GM12878 (cell line): ENCODE data around the gene PRRX1. TPM values are rescaled to one million over a fixed set of nuclear protein-coding genes. Genes with fewer than 3 reads are reported as not detected.

ENCODE experiments used
- ATAC-seq: fragments of 200-7000 bp; cut with Tn5 transposase; 3 replicates; pipeline ENCODE4 v1.9.1; 2020; ENCODE audit warnings: mild to moderate bottlenecking, moderate library complexity
- BruUV-seq: library from RNA; stranded (reverse); fragments of 400-500 nt; replicated peaks from 2 replicates; lab custom pipeline; 2021; lab: Mats Ljungman, UMichigan
- CTCF ChIA-PET: fragments of 300-600 bp; sonication (Branson Sonifier 250); formaldehyde crosslinking; extraction: SDS; loops from one replicate; lab custom pipeline; 2021; ENCODE audit warnings: inconsistent platforms; lab: Yijun Ruan, JAX
- POLR2A ChIA-PET: fragments of 350-600 bp; formaldehyde crosslinking; extraction: SDS; loops from one replicate; lab custom pipeline; 2021; ENCODE audit warnings: inconsistent platforms; lab: Charles Lee
- RAD21 ChIA-PET: fragments of 300-600 bp; sonication (Branson Sonifier 250); formaldehyde crosslinking; loops from one replicate; lab custom pipeline; 2023; ENCODE audit warnings: antibody characterized with exemption; ENCODE audit not compliant: unreplicated experiment; lab: Charles Lee
- SMC1A ChIA-PET: fragments of 300-600 bp; sonication (Branson Sonifier 250); formaldehyde crosslinking; loops from one replicate; lab custom pipeline; 2023; ENCODE audit not compliant: unreplicated experiment, uncharacterized antibody; lab: Charles Lee
- DNase-seq: peaks from one replicate; pipeline ENCODE4 v3.0.0-alpha.2; 2011; ENCODE audit warnings: low read depth, low spot score
- FAIRE-seq: peaks from 3 replicates; lab custom pipeline; 2011; peaks lifted over from hg19 to GRCh38; lab: Jason Lieb, UNC
- H2AFZ ChIP-seq: 2 replicates; pipeline ENCODE4 v1.6.0; 2011; ENCODE audit warnings: low read depth, low read length, control low read depth; ENCODE audit not compliant: control insufficient read depth
- H3K27ac ChIP-seq: 2 replicates; pipeline ENCODE4 v1.5.1; 2011; ENCODE audit warnings: control low read depth; ENCODE audit not compliant: control insufficient read depth, insufficient read depth
- H3K27me3 ChIP-seq, 2 experiments: replicated peaks in 1 of 2; 2 replicates each; pipeline versions ENCODE4 v1.6.0 to v1.6.1; 2011; ENCODE audit warnings: low read length in 1 of 2; ENCODE audit not compliant: control insufficient read depth in 2 of 2, insufficient read depth in 2 of 2
- H3K36me3 ChIP-seq, 2 experiments: 2 replicates each; pipeline ENCODE4 v1.5.1; 2011; ENCODE audit warnings: low read length in 1 of 2; ENCODE audit not compliant: control insufficient read depth in 2 of 2, insufficient read depth in 2 of 2
- H3K4me1 ChIP-seq: 2 replicates; pipeline ENCODE4 v1.6.1; 2011; ENCODE audit warnings: mild to moderate bottlenecking, low read length, moderate library complexity, mixed read lengths; ENCODE audit not compliant: control insufficient read depth, insufficient read depth
- H3K4me2 ChIP-seq: 2 replicates; pipeline ENCODE4 v1.6.0; 2011; ENCODE audit warnings: control low read depth; ENCODE audit not compliant: control insufficient read depth, insufficient read depth
- H3K4me3 ChIP-seq: fragments of 200-600 bp; sonication (generic); 2 replicates; pipeline ENCODE4 v1.5.1; 2016
- H3K79me2 ChIP-seq: 2 replicates; pipeline ENCODE4 v1.6.0; 2011; ENCODE audit warnings: low read length; ENCODE audit not compliant: control insufficient read depth, insufficient read depth
- H3K9ac ChIP-seq: 2 replicates; pipeline ENCODE4 v1.8.0; 2011; ENCODE audit warnings: low read length, control low read depth, mixed read lengths; ENCODE audit not compliant: control insufficient read depth, insufficient read depth
- H3K9me3 ChIP-seq: replicated peaks from 3 replicates; pipeline ENCODE4 v1.5.1; 2011; ENCODE audit warnings: mild to moderate bottlenecking, low read length; ENCODE audit not compliant: control insufficient read depth, insufficient read depth
- H4K20me1 ChIP-seq: 2 replicates; pipeline ENCODE4 v1.6.0; 2011; ENCODE audit not compliant: control insufficient read depth, insufficient read depth
- ATF7 ChIP-seq: fragments of 450-650 bp; IDR thresholded peaks from 2 replicates; pipeline ENCODE4 v1.6.1; 2016; ENCODE audit warnings: low read depth, mild to moderate bottlenecking
- CBFB ChIP-seq: IDR thresholded peaks from 2 replicates; pipeline ENCODE4 v1.6.1; 2016; ENCODE audit warnings: antibody characterized with exemption, low read depth
- FOXK2 ChIP-seq: fragments of 450-650 bp; IDR thresholded peaks from 2 replicates; pipeline ENCODE4 v1.6.1; 2017; ENCODE audit warnings: mild to moderate bottlenecking, moderate library complexity
- IRF4 ChIP-seq: IDR thresholded peaks from 2 replicates; pipeline ENCODE4 v1.6.1; 2011; ENCODE audit warnings: low read depth, low read length
- LARP7 ChIP-seq: fragments of 450-650 bp; IDR thresholded peaks from 2 replicates; pipeline ENCODE4 v1.6.1; 2017; ENCODE audit warnings: mild to moderate bottlenecking
- NFIC ChIP-seq: IDR thresholded peaks from 2 replicates; pipeline ENCODE4 v1.6.1; 2012; ENCODE audit warnings: low read depth, mild to moderate bottlenecking, inconsistent platforms, low read length, moderate library complexity
- NR2F1 ChIP-seq: fragments of 450-650 bp; conservative IDR thresholded peaks from 2 replicates; pipeline ENCODE4 v1.6.1; 2017; ENCODE audit warnings: mild to moderate bottlenecking
- PAX8 ChIP-seq: fragments of 450-650 bp; IDR thresholded peaks from 2 replicates; pipeline ENCODE4 v1.6.1; 2017; ENCODE audit warnings: mild to moderate bottlenecking, moderate library complexity
- STAT1 ChIP-seq: fragments of 450-650 bp; conservative IDR thresholded peaks from 2 replicates; pipeline ENCODE4 v1.6.1; 2014; ENCODE audit warnings: antibody characterized with exemption, mild to moderate bottlenecking
- SUPT20H ChIP-seq: IDR thresholded peaks from 2 replicates; pipeline ENCODE4 v1.6.1; 2011; ENCODE audit warnings: low read depth, mild to moderate bottlenecking, low read length, moderate library complexity, borderline replicate concordance; ENCODE audit not compliant: control insufficient read depth
- ZNF207 ChIP-seq: fragments of 450-650 bp; IDR thresholded peaks from 2 replicates; pipeline ENCODE4 v1.6.1; 2014; ENCODE audit warnings: antibody characterized with exemption, mild to moderate bottlenecking, borderline replicate concordance
- ZZZ3 ChIP-seq: IDR thresholded peaks from 2 replicates; pipeline ENCODE4 v1.6.1; 2011; ENCODE audit warnings: low read depth; ENCODE audit not compliant: control insufficient read depth, insufficient read length
- WGBS: methylation state at CpG from one replicate; pipeline ENCODE4 v1.1.6; 2016; ENCODE audit warnings: low lambda C conversion rate; ENCODE audit not compliant: insufficient replicate concordance, insufficient coverage; ENCODE audit errors: missing lambda C conversion rate; 5-methylcytosine and 5-hydroxymethylcytosine counted together
- in situ Hi-C: fragments of 300-500 bp; cut with MboI; formaldehyde crosslinking; loops from 9 replicates; pipeline ENCODE4 v1.14.3; 2018; ENCODE audit warnings: mixed read lengths
- intact Hi-C: fragments of 100-400 bp; cut with micrococcal nuclease; formaldehyde crosslinking; loops from one replicate; pipeline ENCODE4 v1.14.2; 2022; ENCODE audit not compliant: unreplicated experiment
- polyA plus RNA-seq, 11 experiments: library from polyadenylated mRNA; depleted of rRNA in 4 of 11; unstranded in 6 of 11; stranded (reverse) in 5 of 11; fragments of >200 nt; fragmentation: Nextera tagmentation in 4 of 11; fragmentation: Illumina TruSeq in 1 of 11; extraction: Ambion mirVana in 4 of 11; extraction: Trizol in 1 of 11; gene quantifications; 1 replicate in 1 of 11; 2 replicates in 10 of 11; pipeline versions ENCODE4 v1.2.1 to v1.2.3, GENCODE V29; 2011 to 2016; ENCODE audit warnings: inconsistent platforms in 2 of 11, missing spikeins in 2 of 11, low read depth in 1 of 11
- total RNA-seq, 4 experiments: library from RNA; depleted of rRNA in 3 of 4; stranded (reverse); fragments of >200 nt in 3 of 4; fragmentation: Illumina TruSeq in 1 of 4; extraction: Trizol in 1 of 4; gene quantifications; 2 replicates each; pipeline versions ENCODE4 v1.2.1 to v1.2.3, GENCODE V29; 2013 to 2021
- TF ChIP-seq, protein P1 (sequence below): IDR thresholded peaks from 2 replicates; pipeline ENCODE4 v1.6.1; 2011; ENCODE audit warnings: borderline replicate concordance, low read depth, mild to moderate bottlenecking, moderate library complexity, low read length; ENCODE audit not compliant: insufficient read depth, poor library complexity, severe bottlenecking
- TF ChIP-seq, protein P2 (sequence below), 3 experiments: IDR thresholded peaks in 2 of 3; conservative IDR thresholded peaks in 1 of 3; 2 replicates each; pipeline ENCODE4 v1.5.1; 2011; ENCODE audit warnings: low read depth in 3 of 3, low read length in 3 of 3, mild to moderate bottlenecking in 3 of 3, control low read depth in 2 of 3, moderate library complexity in 2 of 3, inconsistent platforms in 1 of 3, mixed read lengths in 1 of 3; ENCODE audit not compliant: control insufficient read depth in 2 of 3, insufficient read depth in 1 of 3; ENCODE audit errors: extremely low read depth in 1 of 3

Gene PRRX1
- total and polyA plus RNA-seq, 10 of the 15 experiments (the other 5 are each of a cell fraction or from before 2014, with no cell fraction given), result 0.42 to 64.6 (median 1.5) TPM

DNA sequence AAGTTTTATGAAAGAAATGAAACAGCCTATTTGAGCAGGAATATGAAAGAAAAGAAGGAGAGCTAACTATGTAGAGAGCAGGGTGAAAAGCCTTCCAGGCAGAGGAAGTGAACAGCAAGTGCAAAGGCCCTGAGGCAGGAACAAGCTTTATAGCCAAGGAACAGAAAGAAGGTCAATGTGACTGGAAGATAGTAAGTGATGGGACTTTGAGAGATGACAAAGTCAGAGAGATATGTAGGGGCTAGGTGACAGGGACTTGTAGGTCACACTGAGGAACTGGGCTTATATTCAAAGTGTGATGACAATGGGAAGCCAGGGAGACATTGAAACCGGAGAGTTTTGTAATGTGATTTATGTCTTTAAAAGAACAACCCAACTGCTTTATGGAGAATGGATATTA lies 18.9 kb downstream of the PRRX1 start:
- Histone ChIP-seq H3K79me2 (no peaks in the 10 kb centered on the region), H2AFZ (no peak overlapping the region), H4K20me1 (no peaks in the 10 kb centered on the region), H3K4me1 (no peaks in the 10 kb centered on the region), H3K36me3 (no peaks in the 10 kb centered on the region), H3K4me2 (no peak overlapping the region), H3K9ac (no peak overlapping the region), H3K4me3 (no peak overlapping the region)
- no peak for FAIRE-seq
- ChIA-PET POLR2A (no interaction called here), CTCF (interaction anchor here (0.7 to 1.0 kb wide), 2 partner anchors 10 to 247 kb away, joined by 3 read pairs; no protein-coding TSS in a partner anchor), RAD21 (interaction anchor here (0.7 kb wide), 1 partner anchor 10 kb away, joined by 3 read pairs; no protein-coding TSS in a partner anchor)
- BruUV-seq, result no TSS peak
- no peak for ATAC-seq
- DNase-seq, result no peak
- no peak for TF ChIP-seq FOXK2
- TF ChIP-seq ZNF207, result no peak
- no peak for TF ChIP-seq ATF7
- no peak for TF ChIP-seq LARP7
- TF ChIP-seq SUPT20H, result no peak
- TF ChIP-seq STAT1, result no peak
- no peak for TF ChIP-seq NR2F1
- no peak for TF ChIP-seq PAX8
- no peak for TF ChIP-seq IRF4
- no peak for TF ChIP-seq ZZZ3
- TF ChIP-seq, protein P1, sequence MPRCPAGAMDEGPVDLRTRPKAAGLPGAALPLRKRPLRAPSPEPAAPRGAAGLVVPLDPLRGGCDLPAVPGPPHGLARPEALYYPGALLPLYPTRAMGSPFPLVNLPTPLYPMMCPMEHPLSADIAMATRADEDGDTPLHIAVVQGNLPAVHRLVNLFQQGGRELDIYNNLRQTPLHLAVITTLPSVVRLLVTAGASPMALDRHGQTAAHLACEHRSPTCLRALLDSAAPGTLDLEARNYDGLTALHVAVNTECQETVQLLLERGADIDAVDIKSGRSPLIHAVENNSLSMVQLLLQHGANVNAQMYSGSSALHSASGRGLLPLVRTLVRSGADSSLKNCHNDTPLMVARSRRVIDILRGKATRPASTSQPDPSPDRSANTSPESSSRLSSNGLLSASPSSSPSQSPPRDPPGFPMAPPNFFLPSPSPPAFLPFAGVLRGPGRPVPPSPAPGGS, result no peak
- no peak for TF ChIP-seq NFIC
- TF ChIP-seq, protein P2, sequence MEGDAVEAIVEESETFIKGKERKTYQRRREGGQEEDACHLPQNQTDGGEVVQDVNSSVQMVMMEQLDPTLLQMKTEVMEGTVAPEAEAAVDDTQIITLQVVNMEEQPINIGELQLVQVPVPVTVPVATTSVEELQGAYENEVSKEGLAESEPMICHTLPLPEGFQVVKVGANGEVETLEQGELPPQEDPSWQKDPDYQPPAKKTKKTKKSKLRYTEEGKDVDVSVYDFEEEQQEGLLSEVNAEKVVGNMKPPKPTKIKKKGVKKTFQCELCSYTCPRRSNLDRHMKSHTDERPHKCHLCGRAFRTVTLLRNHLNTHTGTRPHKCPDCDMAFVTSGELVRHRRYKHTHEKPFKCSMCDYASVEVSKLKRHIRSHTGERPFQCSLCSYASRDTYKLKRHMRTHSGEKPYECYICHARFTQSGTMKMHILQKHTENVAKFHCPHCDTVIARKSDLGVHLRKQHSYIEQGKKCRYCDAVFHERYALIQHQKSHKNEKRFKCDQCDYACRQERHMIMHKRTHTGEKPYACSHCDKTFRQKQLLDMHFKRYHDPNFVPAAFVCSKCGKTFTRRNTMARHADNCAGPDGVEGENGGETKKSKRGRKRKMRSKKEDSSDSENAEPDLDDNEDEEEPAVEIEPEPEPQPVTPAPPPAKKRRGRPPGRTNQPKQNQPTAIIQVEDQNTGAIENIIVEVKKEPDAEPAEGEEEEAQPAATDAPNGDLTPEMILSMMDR (IDR thresholded peaks at IDR 0.05 in 2 of 3, conservative IDR thresholded peaks at IDR 0.05 in 1 of 3; ENCODE audit: control insufficient read depth in 2 of 3, extremely low read depth in 1 of 3, insufficient read depth in 1 of 3, low read depth in 3 of 3, low read length in 3 of 3), result no peak
- no peak for TF ChIP-seq CBFB
- TF ChIP-seq, all 136 proteins: peak for 0
- in situ Hi-C loops (no loop called here), intact Hi-C loops (loop anchor here (10.0 kb wide), 1 partner anchor 758 kb away; no protein-coding TSS in a partner anchor)
- no peak overlapping the region for H3K27ac ChIP-seq
- WGBS, result 38% methylated on average over 1 of the region's 1 CpG
- H3K9me3 ChIP-seq, result no peaks in the 10 kb centered on the region
- no peaks in the 10 kb centered on the region for H3K27me3 ChIP-seq
- SMC1A ChIA-PET, result interaction anchor here (0.9 kb wide), 1 partner anchor 22 kb away, joined by 4 read pairs; no protein-coding TSS in a partner anchor
